Psoas muscle (tissue), 8 donors: ENCODE results near the gene NOL6. TPM values are rescaled to one million over a fixed set of nuclear protein-coding genes. Genes with fewer than 3 reads are reported as not detected.

Experiments
- ATAC-seq, 4 donors: fragments of 200-7000 bp; cut with Tn5 transposase; one replicate each; pipeline ENCODE4 v1.9.1; 2020; ENCODE audit warnings: moderate library complexity in 3 of 4, mild to moderate bottlenecking in 2 of 4
- DNase-seq, 2 donors: peaks; one replicate each; pipeline ENCODE4 v3.0.0-alpha.2; 2020
- H3K27ac ChIP-seq: fragments of 200-600 bp; one replicate; pipeline ENCODE4 v1.8.0; 2022
- H3K27me3 ChIP-seq, 3 donors: fragments of 200-600 bp in 1 of 3; one replicate each; pipeline versions ENCODE4 v1.6.1 to v1.8.0; 2013 to 2022; ENCODE audit warnings: low read length in 2 of 3, mild to moderate bottlenecking in 2 of 3, moderate library complexity in 1 of 3; ENCODE audit not compliant: insufficient read depth in 3 of 3
- H3K36me3 ChIP-seq, 2 donors: fragments of 200-600 bp in 1 of 2; one replicate each; pipeline versions ENCODE4 v1.6.1 to v1.8.0; 2013 to 2022; ENCODE audit warnings: low read depth in 1 of 2, mild to moderate bottlenecking in 1 of 2, moderate library complexity in 1 of 2; ENCODE audit not compliant: insufficient read depth in 1 of 2
- H3K4me1 ChIP-seq: fragments of 200-600 bp; one replicate; pipeline ENCODE4 v1.8.0; 2022
- H3K4me3 ChIP-seq: fragments of 200-600 bp; one replicate; pipeline ENCODE4 v1.8.0; 2022; ENCODE audit warnings: mild to moderate bottlenecking
- H3K9me3 ChIP-seq: fragments of 200-600 bp; one replicate; pipeline ENCODE4 v1.8.0; 2022
- CTCF ChIP-seq: fragments of 200-600 bp; IDR thresholded peaks from one replicate; pipeline ENCODE4 v1.8.0; 2022; ENCODE audit warnings: antibody characterized with exemption
- WGBS, 3 donors: extraction: QIAGEN DNeasy Blood & Tissue Kit; methylation state at CpG; one replicate each; pipeline versions ENCODE4 v1.1.6 to v1.1.7; 2013; 5-methylcytosine and 5-hydroxymethylcytosine counted together
- intact Hi-C, 2 donors: fragments of 100-400 bp; cut with DNase I; formaldehyde crosslinking; loops; one replicate each; pipeline versions ENCODE4 v1.11.0 to v1.14.2; 2022
- polyA plus RNA-seq, 3 donors: library from polyadenylated mRNA; stranded (reverse); fragments of 200-250 nt; gene quantifications; one replicate each; pipeline ENCODE4 v1.2.3, GENCODE V29; 2013
- total RNA-seq, 4 donors: library from RNA; stranded (reverse); fragmentation: NEBNext Ultra II Directional in 2 of 4; extraction: Animal tissue kit (Norgen Biotek cat#: 25700) in 2 of 4; gene quantifications; one replicate each; pipeline versions ENCODE4 v1.2.1 to v1.2.4, GENCODE V29; 2021 to 2023
- donor health status: healthy with polysubstance abuse.
- donor health status: DM: no; HTN: no; CAD: no; lungs with moderate emphysema.
- donor health status: Bipolar disorder and iron deficiency.
- donor health status: healthy.
- donor health status: DM: yes; HTN: yes; CAD: no.
- donor health status: DM: no; HTN: no; CAD: no.
- donor health status: DM: no; HTN: no; CAD: no.
- donor health status: DM: yes; HTN: yes; CAD: no.

Gene NOL6
- total and polyA plus RNA-seq, 7 donors: 18.8 to 39.9 (median 33.5) TPM

- intact Hi-C loops: no loop called here
- WGBS, 3 donors: 1% methylated on average over 42 to 50 of the region's 50 CpGs
- Histone ChIP-seq H3K9me3 (no peaks in the 10 kb centered on the region), H3K4me3 (peak within 1 kb of the TSS; percentile 67), H3K36me3 (no peaks in the 10 kb centered on the region), H3K27me3 (no peaks in the 10 kb centered on the region), H3K27ac (peak within 1 kb of the TSS; percentile 58), H3K4me1 (peaks cover 14% of the 10 kb centered on the region)
- ATAC-seq: peak; percentile 86 to 94 (median 90)
- DNase-seq: peak; percentile 69 to 81
- peak; percentile 24 for TF ChIP-seq CTCF
Observed at GRCh38 chr9:33446946-33447798, 26.6 kb downstream of the NOL6 start, which contains the start of gene AQP3. TSS of gene AQP3 (minus strand) at chr9:33447593. CDS start at chr9:33447530, 63 bp downstream.

- DNase-seq (no peak), ATAC-seq (peak; percentile 8 to 39 (median 22))
- H3K36me3 ChIP-seq: no peaks in the 10 kb centered on the region
- no peaks in the 10 kb centered on the region for H3K9me3 ChIP-seq
- no peak for TF ChIP-seq CTCF
- WGBS, 3 donors: 56 to 62% (median 60%) methylated on average over 12 of the region's 12 CpGs
- peak overlapping the region; percentile 67 for H3K4me3 ChIP-seq
- no peaks in the 10 kb centered on the region for H3K27me3 ChIP-seq
- H3K4me1 ChIP-seq: peaks cover 14% of the 10 kb centered on the region
- peak overlapping the region; percentile 58 for H3K27ac ChIP-seq
- intact Hi-C loops: no loop called here
Observed at GRCh38 chr9:33446240-33446945, 27.3 kb downstream of the NOL6 start.

- no peak for TF ChIP-seq CTCF
- H3K36me3 ChIP-seq: no peaks in the 10 kb centered on the region
- DNase-seq (no peak), ATAC-seq (no peak)
- intact Hi-C loops: no loop called here
- H3K4me3 ChIP-seq: no peak overlapping the region
- WGBS, 3 donors: 92 to 96% (median 92%) methylated on average over 10 to 11 of the region's 11 CpGs
- no peak overlapping the region for H3K27ac ChIP-seq
- peaks cover 14% of the 10 kb centered on the region for H3K4me1 ChIP-seq
- H3K27me3 ChIP-seq: no peaks in the 10 kb centered on the region
- no peaks in the 10 kb centered on the region for H3K9me3 ChIP-seq
Observed at GRCh38 chr9:33445389-33446239, 28.1 kb downstream of the NOL6 start.

- TF ChIP-seq CTCF: no peak
- intact Hi-C loops: no loop called here
- H3K4me1 ChIP-seq: peaks cover 14% of the 10 kb centered on the region
Observed at GRCh38 chr9:33443464-33444154, 30.1 kb downstream of the NOL6 start.

More at GRCh38 chr9:33443464-33444154, 30.1 kb downstream of the NOL6 start:
- no peak for ATAC-seq
- Histone ChIP-seq H3K27ac (no peak overlapping the region), H3K36me3 (no peaks in the 10 kb centered on the region), H3K27me3 (no peaks in the 10 kb centered on the region), H3K4me3 (no peak overlapping the region), H3K9me3 (no peaks in the 10 kb centered on the region)
- WGBS, 3 donors: 73 to 80% (median 79%) methylated on average over 10 of the region's 10 CpGs
- no peak for DNase-seq
